ENCODE measurements around the gene PEX6.

The PEX6 gene

DNA sequence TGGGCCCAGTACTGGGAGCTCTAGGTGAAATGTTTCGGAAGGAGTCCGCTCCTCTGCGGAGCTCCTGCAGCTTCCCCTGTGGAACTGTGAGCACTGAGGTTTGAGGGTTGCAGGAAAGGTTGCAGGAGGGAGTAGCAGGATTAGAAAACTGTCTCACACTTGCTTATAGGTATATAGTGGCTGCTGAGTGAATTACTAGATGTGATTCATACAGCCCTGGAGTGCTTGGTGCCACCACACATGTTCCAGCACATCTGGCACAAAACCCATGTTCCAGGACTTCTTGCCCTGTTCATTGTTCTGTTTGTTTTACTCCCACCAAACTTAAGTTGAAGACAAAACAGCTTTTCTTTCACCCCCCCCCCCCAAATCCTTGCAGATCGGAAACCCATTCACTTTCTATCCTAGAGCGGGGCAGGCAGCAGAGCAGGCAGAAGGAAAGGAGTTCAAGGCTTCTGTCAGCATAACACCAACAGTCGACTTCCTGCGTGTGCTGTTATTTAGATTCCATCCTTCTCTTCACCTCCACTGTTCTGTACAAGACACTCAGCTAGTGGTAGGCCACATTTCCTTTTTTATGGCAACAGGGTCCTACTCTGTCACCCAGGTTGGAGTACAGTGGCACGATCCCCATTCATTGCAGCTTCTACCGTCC, 669 bp upstream of the PEX6 start:
- Mint-ChIP-seq H3K4me1 (peaks cover 43% of the 10 kb centered on the region), H3K36me3 (peaks cover 41% of the 10 kb centered on the region), H3K9me3 (no peaks in the 10 kb centered on the region), H3K27ac (peak overlapping the region; percentile 97), H3K4me3 (peak overlapping the region; percentile 93)
- DNase-seq (ENCODE audit: low spot score in 2 of 2) = no peak
- ATAC-seq = peak; percentile 52

DNA sequence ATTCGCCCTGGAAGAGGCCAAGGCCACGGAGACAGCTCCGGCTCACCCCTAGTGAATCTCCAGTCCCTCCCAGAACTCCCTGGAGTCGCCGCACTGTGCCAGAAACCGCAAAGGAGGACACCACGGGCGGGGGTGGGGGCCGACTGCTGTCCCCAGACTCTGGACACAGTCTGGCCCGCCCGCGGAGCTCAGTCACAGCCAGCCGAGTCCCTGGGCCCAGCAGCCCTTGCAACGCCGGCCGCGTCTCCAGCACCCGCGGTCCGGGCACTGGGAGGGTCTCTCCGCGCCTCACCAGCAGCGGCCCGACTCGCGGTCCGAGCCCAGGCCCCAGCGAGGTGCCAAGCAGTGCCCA, 518 bp downstream of the PEX6 start:
- peak overlapping the region; percentile 97 for H3K27ac Mint-ChIP-seq
- ATAC-seq (peak; percentile 9), DNase-seq (ENCODE audit: low spot score in 2 of 2) (peak; percentile 15 to 69)
- no peaks in the 10 kb centered on the region for H3K9me3 Mint-ChIP-seq
- peak overlapping the region; percentile 93 for H3K4me3 Mint-ChIP-seq
- peaks cover 36% of the 10 kb centered on the region for H3K4me1 Mint-ChIP-seq
- peaks cover 36% of the 10 kb centered on the region for H3K36me3 Mint-ChIP-seq

GRCh38 chr6:42974919-42975505, 4.0 kb downstream of the PEX6 start:
- Mint-ChIP-seq H3K4me1 (peaks cover 44% of the 10 kb centered on the region), H3K9me3 (no peaks in the 10 kb centered on the region), H3K27ac (peak overlapping the region; percentile 81), H3K36me3 (peaks cover 41% of the 10 kb centered on the region), H3K4me3 (no peak overlapping the region)
- ATAC-seq = no peak
- no peak for DNase-seq (ENCODE audit: low spot score in 2 of 2)

- no peak overlapping the region for H3K27ac Mint-ChIP-seq
- H3K4me3 Mint-ChIP-seq = no peak overlapping the region
- peaks cover 36% of the 10 kb centered on the region for H3K36me3 Mint-ChIP-seq
Observed at GRCh38 chr6:42973926-42974325, 5.1 kb downstream of the PEX6 start.

GRCh38 chr6:42971746-42972327, 7.1 kb downstream of the PEX6 start:
- Mint-ChIP-seq H3K4me3 (no peak overlapping the region), H3K27ac (peak overlapping the region; percentile 75), H3K36me3 (peaks cover 31% of the 10 kb centered on the region), H3K9me3 (no peaks in the 10 kb centered on the region), H3K4me1 (peaks cover 22% of the 10 kb centered on the region)
- no peak for ATAC-seq
- no peak for DNase-seq (ENCODE audit: low spot score in 2 of 2)

More at GRCh38 chr6:42973926-42974325, 5.1 kb downstream of the PEX6 start:
- DNase-seq (ENCODE audit: low spot score in 2 of 2) = no peak
- Mint-ChIP-seq H3K4me1 (peaks cover 34% of the 10 kb centered on the region), H3K9me3 (no peaks in the 10 kb centered on the region)
- ATAC-seq = no peak

- H3K4me1 Mint-ChIP-seq = peaks cover 15% of the 10 kb centered on the region
- DNase-seq (ENCODE audit: low spot score in 2 of 2) (no peak), ATAC-seq (peak; percentile 68)
Observed at GRCh38 chr6:42970871-42971612, 7.9 kb downstream of the PEX6 start.

DNA sequence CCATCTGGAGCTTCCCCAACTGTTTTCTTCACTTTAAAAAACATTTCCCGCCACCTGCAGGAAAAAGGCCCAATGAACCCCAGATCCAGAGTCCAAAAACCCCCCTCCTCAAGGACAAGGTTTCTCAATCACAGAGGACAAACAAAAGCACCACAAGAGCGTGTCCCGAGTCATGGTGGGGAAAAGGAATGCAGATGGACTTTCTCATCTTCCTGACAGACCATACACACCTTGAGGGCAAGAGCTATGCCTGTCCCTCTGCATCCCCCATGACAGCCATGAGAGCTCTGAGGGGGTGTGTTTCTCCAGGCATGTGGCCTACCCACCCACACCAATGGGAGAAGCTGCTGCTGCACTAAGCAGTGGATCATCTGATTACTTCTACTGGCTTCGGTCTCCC, 9.0 kb downstream of the PEX6 start:
- H3K36me3 Mint-ChIP-seq = peaks cover 33% of the 10 kb centered on the region

More at GRCh38 chr6:42970871-42971612, 7.9 kb downstream of the PEX6 start:
- H3K36me3 Mint-ChIP-seq = peaks cover 29% of the 10 kb centered on the region
- peak overlapping the region; percentile 75 for H3K27ac Mint-ChIP-seq
- no peak overlapping the region for H3K4me3 Mint-ChIP-seq
- H3K9me3 Mint-ChIP-seq = no peaks in the 10 kb centered on the region

GRCh38 chr6:42969431-42969830, 9.6 kb downstream of the PEX6 start:
- DNase-seq (ENCODE audit: low spot score in 2 of 2) (no peak), ATAC-seq (no peak)
- Mint-ChIP-seq H3K36me3 (peaks cover 38% of the 10 kb centered on the region), H3K4me1 (peaks cover 10% of the 10 kb centered on the region), H3K9me3 (no peaks in the 10 kb centered on the region), H3K4me3 (no peak overlapping the region), H3K27ac (no peak overlapping the region)

More for the DNA sequence above, 9.0 kb downstream of the PEX6 start:
- no peaks in the 10 kb centered on the region for H3K9me3 Mint-ChIP-seq
- ATAC-seq = no peak
- DNase-seq (ENCODE audit: low spot score in 2 of 2) = no peak
- no peak overlapping the region for H3K4me3 Mint-ChIP-seq
- peaks cover 12% of the 10 kb centered on the region for H3K4me1 Mint-ChIP-seq
- no peak overlapping the region for H3K27ac Mint-ChIP-seq

DNA sequence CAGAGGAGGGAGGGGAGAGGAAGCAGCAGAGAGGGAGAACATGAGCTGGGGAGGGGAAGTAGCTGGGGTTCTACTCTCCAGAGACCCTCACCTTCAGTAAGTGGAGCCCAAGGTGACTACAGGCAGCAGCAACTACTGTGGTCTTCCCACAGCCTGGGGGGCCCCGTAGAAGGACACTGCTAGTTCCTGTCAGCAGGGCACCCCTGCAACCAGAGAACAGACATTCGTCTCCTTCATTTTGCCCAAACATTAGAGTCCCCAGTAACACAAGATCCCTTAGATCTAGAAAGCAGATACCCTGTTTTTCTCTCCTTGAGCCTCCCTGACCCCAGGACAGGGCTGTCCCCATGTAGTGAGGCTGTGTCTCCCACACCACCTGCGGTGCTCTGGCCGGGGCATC, 10.2 kb downstream of the PEX6 start:
- H3K9me3 Mint-ChIP-seq = no peaks in the 10 kb centered on the region
- H3K4me3 Mint-ChIP-seq = no peak overlapping the region
- DNase-seq (ENCODE audit: low spot score in 2 of 2) (no peak), ATAC-seq (no peak)
- peaks cover 10% of the 10 kb centered on the region for H3K4me1 Mint-ChIP-seq
- peaks cover 42% of the 10 kb centered on the region for H3K36me3 Mint-ChIP-seq
- no peak overlapping the region for H3K27ac Mint-ChIP-seq

DNA sequence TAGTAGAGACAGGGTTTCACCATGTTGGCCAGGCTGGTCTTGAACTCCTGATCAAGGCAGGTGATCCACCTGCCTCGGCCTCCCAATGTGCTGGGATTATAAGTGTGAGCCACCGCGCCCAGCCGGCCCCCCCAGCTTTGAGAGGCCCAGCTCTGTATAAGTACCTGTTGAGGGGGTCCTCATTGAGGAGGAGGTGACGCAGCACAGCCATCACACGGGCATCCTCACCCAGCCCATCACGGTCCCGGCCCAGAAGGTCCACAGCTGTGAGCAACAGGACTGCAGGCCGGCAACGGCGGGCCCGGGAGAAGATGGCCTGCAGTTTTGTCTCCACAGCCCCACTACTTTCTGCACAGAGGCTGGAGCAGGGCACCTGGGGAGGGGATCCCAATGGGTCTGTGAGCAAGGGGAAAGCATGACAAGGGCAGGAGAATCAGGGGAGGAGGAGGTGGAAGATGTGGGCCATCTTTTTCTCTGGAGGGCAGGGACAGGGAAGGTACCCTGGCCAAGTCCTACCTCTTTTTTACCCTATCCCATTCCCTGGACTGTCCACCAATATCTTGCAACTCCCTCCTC, 10.8 kb downstream of the PEX6 start:
- H3K4me3 Mint-ChIP-seq = no peak overlapping the region
- no peak for DNase-seq (ENCODE audit: low spot score in 2 of 2)
- H3K4me1 Mint-ChIP-seq = peaks cover 10% of the 10 kb centered on the region
- no peak overlapping the region for H3K27ac Mint-ChIP-seq
- H3K36me3 Mint-ChIP-seq = peaks cover 42% of the 10 kb centered on the region
- H3K9me3 Mint-ChIP-seq = no peaks in the 10 kb centered on the region
- ATAC-seq = no peak

GRCh38 chr6:42967228-42967627, 11.8 kb downstream of the PEX6 start:
- peaks cover 40% of the 10 kb centered on the region for H3K36me3 Mint-ChIP-seq
- no peak overlapping the region for H3K27ac Mint-ChIP-seq
- peaks cover 10% of the 10 kb centered on the region for H3K4me1 Mint-ChIP-seq
- no peak for DNase-seq (ENCODE audit: low spot score in 2 of 2)
- H3K9me3 Mint-ChIP-seq = no peaks in the 10 kb centered on the region
- ATAC-seq = no peak
- no peak overlapping the region for H3K4me3 Mint-ChIP-seq

DNA sequence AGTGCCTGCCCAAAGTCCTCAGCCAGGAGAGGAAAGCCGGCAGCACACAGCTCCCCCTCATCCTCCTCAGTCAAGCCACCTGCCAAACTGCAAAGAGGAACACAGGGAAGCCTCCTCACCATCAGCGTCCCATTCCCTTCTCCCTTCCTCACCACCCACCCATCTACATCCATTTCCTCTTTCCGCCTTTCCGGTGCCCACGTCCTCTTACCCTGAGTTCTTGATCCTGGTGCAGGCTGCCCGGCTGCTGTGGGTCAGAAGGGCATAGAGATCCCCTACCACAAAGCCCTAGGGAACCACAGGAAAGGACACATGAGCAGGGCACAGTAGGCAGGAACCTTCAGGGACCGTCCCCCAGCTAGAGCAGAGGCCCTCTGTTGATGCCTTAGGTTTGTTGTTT, 12.4 kb downstream of the PEX6 start:
- ATAC-seq (no peak), DNase-seq (ENCODE audit: low spot score in 2 of 2) (no peak)
- Mint-ChIP-seq H3K9me3 (no peaks in the 10 kb centered on the region), H3K27ac (no peak overlapping the region), H3K36me3 (peaks cover 37% of the 10 kb centered on the region), H3K4me3 (no peak overlapping the region), H3K4me1 (peaks cover 8% of the 10 kb centered on the region)

- peaks cover 37% of the 10 kb centered on the region for H3K36me3 Mint-ChIP-seq
- peaks cover 16% of the 10 kb centered on the region for H3K4me1 Mint-ChIP-seq
- DNase-seq (ENCODE audit: low spot score in 2 of 2) (no peak), ATAC-seq (peak; percentile 55)
- no peak overlapping the region for H3K4me3 Mint-ChIP-seq
- H3K27ac Mint-ChIP-seq = peak overlapping the region; percentile 76
- no peaks in the 10 kb centered on the region for H3K9me3 Mint-ChIP-seq
Observed at GRCh38 chr6:42963855-42964605, 15.0 kb downstream of the PEX6 start.

DNA sequence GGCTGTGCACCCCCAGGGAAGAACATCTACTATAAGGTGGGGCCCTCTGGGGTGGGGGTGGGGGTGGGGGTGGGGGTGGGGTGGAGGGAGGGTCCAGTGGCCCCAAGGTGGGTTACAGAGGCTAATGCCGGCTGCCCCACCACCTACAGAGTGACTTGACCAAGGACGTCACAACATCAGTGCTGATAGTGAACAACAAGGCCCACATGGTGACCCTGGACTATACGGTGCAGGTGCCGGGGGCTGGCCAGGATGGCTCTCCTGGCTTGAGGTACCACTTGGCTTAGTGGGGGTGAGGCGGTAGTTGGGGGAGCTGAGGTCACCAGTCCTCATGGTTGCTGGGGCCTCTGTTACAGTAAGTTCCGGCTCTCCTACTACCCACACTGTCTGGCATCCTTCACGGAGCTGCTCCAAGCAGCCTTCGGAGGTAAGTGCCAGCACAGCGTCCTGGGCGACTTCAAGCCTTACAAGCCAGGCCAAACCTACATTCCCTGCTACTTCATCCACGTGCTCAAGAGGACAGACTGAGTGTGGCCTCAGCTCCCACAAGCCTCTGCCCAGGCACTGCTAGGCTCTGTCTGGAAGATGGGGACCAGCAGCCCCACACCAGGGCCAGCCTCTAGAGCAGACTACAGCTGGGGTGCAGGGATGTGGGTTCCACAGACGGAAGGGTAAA, 15.7 kb downstream of the PEX6 start:
- ATAC-seq = peak; percentile 6
- H3K36me3 Mint-ChIP-seq = peaks cover 37% of the 10 kb centered on the region
- peaks cover 17% of the 10 kb centered on the region for H3K4me1 Mint-ChIP-seq
- no peak overlapping the region for H3K27ac Mint-ChIP-seq
- H3K9me3 Mint-ChIP-seq = no peaks in the 10 kb centered on the region
- H3K4me3 Mint-ChIP-seq = no peak overlapping the region
- no peak for DNase-seq (ENCODE audit: low spot score in 2 of 2)
